Gastroesophageal sphincter (tissue), 3 donors: Measurements from ENCODE around the gene VWC2L.

ENCODE experiments used
- CTCF ChIP-seq, 4 experiments: fragments of 200-600 bp in 2 of 4; fragments of 450-650 bp in 2 of 4; sonication (generic) in 1 of 4; IDR thresholded peaks; one replicate each; pipeline ENCODE4 v1.5.1; 2017 to 2019; ENCODE audit warnings: antibody characterized with exemption in 4 of 4, mild to moderate bottlenecking in 2 of 4, moderate library complexity in 2 of 4
- POLR2A ChIP-seq, 2 donors: fragments of 450-650 bp; IDR thresholded peaks; one replicate each; pipeline ENCODE4 v1.6.1; 2017; ENCODE audit warnings: antibody characterized with exemption in 2 of 2, mild to moderate bottlenecking in 2 of 2, moderate library complexity in 1 of 2
- POLR2AphosphoS5 ChIP-seq: sonication (generic); formaldehyde crosslinking; IDR thresholded peaks from one replicate; pipeline ENCODE4 v1.6.1; 2017; ENCODE audit warnings: antibody characterized with exemption

- TF ChIP-seq POLR2A (IDR thresholded peaks at IDR 0.05) (no peak), CTCF (IDR thresholded peaks at IDR 0.05) (no peak), POLR2AphosphoS5 (no peak)
These were observed 602 bp upstream of the VWC2L start for GRCh38 chr2:214410128-214410775.
